Adrenal gland (tissue), 12 donors: Measurements from ENCODE around the gene LTA4H. TPM values are rescaled to one million over a fixed set of nuclear protein-coding genes. Genes with fewer than 3 reads are reported as not detected.
A peak's percentile ranks its signal among the peaks of the same experiment; 100 is the strongest.

Experiments
- DNase-seq, 7 donors: peaks; one replicate each; pipeline ENCODE4 v3.0.0-alpha.2; 2019 to 2020
- H3K27ac ChIP-seq, 5 donors: fragments of 200-600 bp; sonication (generic) in 4 of 5; 1 replicate in 3 of 5; 2 replicates in 2 of 5; pipeline versions ENCODE4 v1.5.1 to v1.8.0; 2016 to 2020; ENCODE audit warnings: mild to moderate bottlenecking in 1 of 5
- H3K27me3 ChIP-seq: fragments of 200-600 bp; 2 replicates; pipeline ENCODE4 v1.8.0; 2021
- H3K36me3 ChIP-seq, 2 donors: fragments of 200-600 bp; replicated peaks in 1 of 2; 1 replicate in 1 of 2; 2 replicates in 1 of 2; pipeline versions ENCODE4 v1.5.1 to v1.8.0; 2018 to 2022
- H3K4me1 ChIP-seq, 2 donors: fragments of 200-600 bp; replicated peaks in 1 of 2; 1 replicate in 1 of 2; 2 replicates in 1 of 2; pipeline versions ENCODE4 v1.5.1 to v1.8.0; 2018 to 2021
- H3K4me3 ChIP-seq, 4 donors: fragments of 200-600 bp; sonication (generic) in 3 of 4; one replicate each; pipeline ENCODE4 v1.5.1; 2016 to 2018
- H3K9me3 ChIP-seq, 3 donors: fragments of 200-600 bp; sonication (generic) in 1 of 3; replicated peaks in 1 of 3; 1 replicate in 2 of 3; 2 replicates in 1 of 3; pipeline versions ENCODE4 v1.5.1 to v1.8.0; 2016 to 2021
- POLR2A ChIP-seq, 2 donors: fragments of 450-650 bp; IDR thresholded peaks; one replicate each; pipeline ENCODE4 v1.6.1; 2017; ENCODE audit warnings: antibody characterized with exemption in 2 of 2, mild to moderate bottlenecking in 2 of 2, moderate library complexity in 1 of 2
- WGBS, 4 donors: extraction: QIAGEN DNeasy Blood & Tissue Kit in 2 of 4; methylation state at CpG; one replicate each; pipeline versions ENCODE4 v1.1.5 to v1.1.7; 2013 to 2017; 5-methylcytosine and 5-hydroxymethylcytosine counted together
- intact Hi-C, 2 donors: fragments of 100-400 bp; cut with DNase I; formaldehyde crosslinking; loops; one replicate each; pipeline versions ENCODE4 v1.14.1 to v1.15.0; 2022 to 2023
- polyA plus RNA-seq, 3 donors: library from polyadenylated mRNA; stranded (reverse); fragments of 200-250 nt in 2 of 3; fragments of 350-450 nt in 1 of 3; fragmentation: Illumina TruSeq in 1 of 3; extraction: RNeasy Lipid Tissue Mini Kit (QIAGEN cat#74804) in 1 of 3; gene quantifications; one replicate each; pipeline ENCODE4 v1.2.3, GENCODE V29; 2013 to 2014
- total RNA-seq, 9 donors: library from RNA; depleted of rRNA in 4 of 9; stranded (reverse); fragments of >200 nt in 4 of 9; fragments of 120-200 nt in 1 of 9; fragmentation: NEBNext Ultra II Directional in 1 of 9; extraction: Animal tissue kit (Norgen Biotek cat#: 25700) in 1 of 9; gene quantifications; one replicate each; pipeline versions ENCODE4 v1.1.0 to v1.2.4, GENCODE V29; 2013 to 2023
- TF ChIP-seq, protein P1 (sequence below), 6 experiments: fragments of 450-650 bp in 4 of 6; fragments of 200-600 bp in 2 of 6; sonication (generic) in 1 of 6; IDR thresholded peaks; 1 replicate in 5 of 6; 2 replicates in 1 of 6; pipeline versions ENCODE4 v1.5.1 to v1.8.0; 2016 to 2021; ENCODE audit warnings: antibody characterized with exemption in 6 of 6, mild to moderate bottlenecking in 2 of 6, moderate library complexity in 1 of 6
- donor health status: healthy with polysubstance abuse.
- donor health status: Bipolar disorder and iron deficiency.
- donor health status: DM: yes; HTN: yes; CAD: no.
- donor health status: DM: no; HTN: no; CAD: no.
- donor health status: DM: no; HTN: no; CAD: no.
- donor health status: DM: yes; HTN: yes; CAD: no.

The LTA4H gene
- total and polyA plus RNA-seq, 12 donors = 61.8 to 164 (median 97.8) TPM

DNA sequence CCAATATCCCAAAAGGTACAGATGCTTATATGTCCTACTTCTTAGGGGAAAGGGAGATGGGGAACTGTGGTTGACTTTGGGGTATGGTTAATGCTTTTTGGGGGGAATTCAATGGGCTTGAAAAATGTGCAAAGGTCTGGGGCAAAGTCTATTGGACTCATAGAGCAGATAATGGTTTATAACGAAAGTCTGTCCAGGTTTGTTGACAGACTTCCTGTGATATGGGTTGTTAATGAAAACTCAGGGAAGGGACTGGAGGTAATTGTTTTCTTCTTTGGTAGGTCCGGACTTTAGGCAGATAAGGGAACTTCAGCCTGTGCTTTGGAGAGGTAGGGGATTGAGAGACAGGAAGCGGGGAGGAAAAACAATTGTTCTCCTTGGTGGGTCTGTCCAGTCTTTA lies 46.2 kb upstream of the LTA4H start:
- Histone ChIP-seq H3K4me1 (no peaks in the 10 kb centered on the region), H3K36me3 (no peaks in the 10 kb centered on the region), H3K4me3 (no peak overlapping the region), H3K9me3 (no peaks in the 10 kb centered on the region), H3K27ac (no peak overlapping the region), H3K27me3 (no peaks in the 10 kb centered on the region)
- no peak for TF ChIP-seq POLR2A (IDR thresholded peaks at IDR 0.05)
- TF ChIP-seq, protein P1, sequence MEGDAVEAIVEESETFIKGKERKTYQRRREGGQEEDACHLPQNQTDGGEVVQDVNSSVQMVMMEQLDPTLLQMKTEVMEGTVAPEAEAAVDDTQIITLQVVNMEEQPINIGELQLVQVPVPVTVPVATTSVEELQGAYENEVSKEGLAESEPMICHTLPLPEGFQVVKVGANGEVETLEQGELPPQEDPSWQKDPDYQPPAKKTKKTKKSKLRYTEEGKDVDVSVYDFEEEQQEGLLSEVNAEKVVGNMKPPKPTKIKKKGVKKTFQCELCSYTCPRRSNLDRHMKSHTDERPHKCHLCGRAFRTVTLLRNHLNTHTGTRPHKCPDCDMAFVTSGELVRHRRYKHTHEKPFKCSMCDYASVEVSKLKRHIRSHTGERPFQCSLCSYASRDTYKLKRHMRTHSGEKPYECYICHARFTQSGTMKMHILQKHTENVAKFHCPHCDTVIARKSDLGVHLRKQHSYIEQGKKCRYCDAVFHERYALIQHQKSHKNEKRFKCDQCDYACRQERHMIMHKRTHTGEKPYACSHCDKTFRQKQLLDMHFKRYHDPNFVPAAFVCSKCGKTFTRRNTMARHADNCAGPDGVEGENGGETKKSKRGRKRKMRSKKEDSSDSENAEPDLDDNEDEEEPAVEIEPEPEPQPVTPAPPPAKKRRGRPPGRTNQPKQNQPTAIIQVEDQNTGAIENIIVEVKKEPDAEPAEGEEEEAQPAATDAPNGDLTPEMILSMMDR (IDR thresholded peaks at IDR 0.05) = no peak
- intact Hi-C loops = no loop called here
- WGBS, 4 donors = 73 to 80% (median 79%) methylated on average over 3 of the region's 3 CpGs
- no peak for DNase-seq

DNA sequence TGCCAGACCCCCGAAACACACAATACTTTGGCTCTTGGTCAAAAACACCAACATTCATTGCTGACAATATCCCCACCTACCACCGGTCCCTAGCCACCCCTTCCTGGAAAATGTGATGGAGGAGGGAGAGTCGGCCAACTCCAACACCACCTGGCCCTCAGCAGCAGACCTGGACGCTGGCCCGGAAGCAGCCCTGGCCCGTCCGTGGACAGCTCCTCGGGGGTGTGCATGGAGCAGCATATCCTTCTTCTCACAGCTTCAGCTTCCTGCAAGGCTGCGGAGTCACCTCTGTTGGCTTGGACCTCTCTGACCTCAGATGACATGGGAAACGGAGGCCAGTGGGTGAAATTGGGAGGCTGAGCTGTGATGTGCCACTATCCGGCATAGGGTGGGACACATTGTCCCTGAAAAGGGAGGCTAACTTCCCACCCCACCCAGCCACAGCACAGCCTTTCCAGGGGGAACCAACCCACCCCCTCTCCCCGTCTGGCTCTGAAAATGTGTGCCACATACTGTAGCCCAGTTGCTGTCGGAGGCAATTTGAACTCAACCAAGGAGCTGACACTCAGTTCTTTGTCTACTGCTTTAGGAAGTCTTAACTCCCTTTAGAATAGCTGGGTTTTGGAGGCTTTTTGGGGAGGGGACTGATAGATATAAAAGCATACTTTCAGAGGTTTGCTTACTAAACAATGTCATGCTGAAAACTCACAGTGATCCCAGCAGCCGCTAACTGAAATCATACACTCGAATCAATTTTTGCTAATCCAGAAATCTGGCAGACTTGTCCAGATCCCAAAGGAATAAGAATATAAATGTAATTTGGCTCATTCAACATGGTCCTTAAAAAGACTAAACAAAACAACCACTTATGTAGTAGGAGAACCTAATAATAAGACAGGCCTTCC lies 43.1 kb upstream of the LTA4H start:
- intact Hi-C loops = no loop called here
- TF ChIP-seq, protein P1 (IDR thresholded peaks at IDR 0.05) = no peak
- TF ChIP-seq POLR2A (IDR thresholded peaks at IDR 0.05) = no peak
- H3K36me3 ChIP-seq = no peaks in the 10 kb centered on the region

DNA sequence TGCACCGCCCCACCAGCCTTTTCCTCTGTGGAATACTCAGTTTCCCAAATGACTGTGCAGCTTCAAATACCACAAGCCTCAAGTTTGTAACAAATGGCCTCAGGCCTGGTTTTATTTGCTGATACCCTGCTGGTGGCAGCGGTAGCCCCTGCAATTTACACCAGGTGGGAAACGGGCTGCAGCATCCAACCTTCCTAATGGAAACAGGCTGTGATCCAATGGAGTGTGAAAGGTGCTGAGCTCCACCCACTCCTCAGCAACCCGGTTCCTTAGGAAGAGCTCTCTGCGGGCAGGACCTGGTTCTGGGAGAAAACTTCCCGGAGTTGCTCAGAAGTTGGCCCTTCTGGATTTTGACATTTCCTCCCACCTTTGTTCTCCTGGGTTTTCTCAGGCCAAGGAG lies 41.7 kb upstream of the LTA4H start:
- no peaks in the 10 kb centered on the region for H3K4me1 ChIP-seq
- no peak for DNase-seq
- H3K4me3 ChIP-seq = no peak overlapping the region
- WGBS, 4 donors = 62 to 75% (median 69%) methylated on average over 6 of the region's 6 CpGs
- no peaks in the 10 kb centered on the region for H3K36me3 ChIP-seq
- intact Hi-C loops = no loop called here
- no peaks in the 10 kb centered on the region for H3K9me3 ChIP-seq
- no peak overlapping the region for H3K27ac ChIP-seq
- no peak for TF ChIP-seq POLR2A (IDR thresholded peaks at IDR 0.05)
- TF ChIP-seq, protein P1 (IDR thresholded peaks at IDR 0.05) = no peak
- H3K27me3 ChIP-seq = no peaks in the 10 kb centered on the region

More for the DNA sequence above, 43.1 kb upstream of the LTA4H start:
- WGBS, 4 donors = 49 to 59% (median 52%) methylated on average over 10 to 15 of the region's 15 CpGs
- Histone ChIP-seq H3K27me3 (no peaks in the 10 kb centered on the region), H3K4me3 (no peak overlapping the region), H3K9me3 (no peaks in the 10 kb centered on the region), H3K27ac (peak overlapping the region in 1 of 5 donors; percentile 57), H3K4me1 (no peaks in the 10 kb centered on the region)
- peak; percentile 24 to 78 (median 33) for DNase-seq

DNA sequence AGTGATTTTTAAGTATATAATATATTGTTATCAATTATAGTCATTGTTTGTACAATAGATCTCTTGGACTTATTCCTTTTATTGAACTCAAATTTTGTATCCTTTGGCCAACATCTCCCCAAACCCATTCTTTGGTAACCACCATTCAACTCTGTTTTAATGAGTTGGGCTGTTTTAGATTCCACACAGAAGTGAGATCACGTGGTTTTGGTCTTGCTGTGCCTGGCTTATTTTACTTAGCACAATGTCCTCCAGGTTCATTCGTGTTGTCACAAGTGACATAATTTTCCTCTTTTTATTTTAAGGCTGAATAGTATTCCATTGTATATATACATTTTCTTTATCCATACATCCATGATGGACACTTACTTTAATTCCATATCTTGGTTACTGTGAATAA lies 40.2 kb upstream of the LTA4H start:
- intact Hi-C loops = no loop called here
- no peak for TF ChIP-seq POLR2A (IDR thresholded peaks at IDR 0.05)
- TF ChIP-seq, protein P1 (IDR thresholded peaks at IDR 0.05) = no peak
- WGBS, 4 donors = 65 to 76% (median 75%) methylated on average over 2 of the region's 2 CpGs

More for the DNA sequence above, 40.2 kb upstream of the LTA4H start:
- no peak for DNase-seq
- Histone ChIP-seq H3K4me1 (no peaks in the 10 kb centered on the region), H3K27me3 (no peaks in the 10 kb centered on the region), H3K9me3 (no peaks in the 10 kb centered on the region), H3K4me3 (no peak overlapping the region), H3K36me3 (no peaks in the 10 kb centered on the region), H3K27ac (no peak overlapping the region)
